Epithelial cell of proximal tubule (primary cell): ENCODE results near the gene IL12RB2. TPM values are rescaled to one million over a fixed set of nuclear protein-coding genes. Genes with fewer than 3 reads are reported as not detected.

Experiments used
- DNase-seq: peaks from one replicate; pipeline ENCODE4 v3.0.0-alpha.2; 2011; ENCODE audit warnings: low read depth
- H3K4me3 ChIP-seq: 2 replicates; pipeline ENCODE4 v1.5.1; 2011; ENCODE audit warnings: low read depth, mild to moderate bottlenecking, low read length
- CTCF ChIP-seq: conservative IDR thresholded peaks from 2 replicates; pipeline ENCODE4 v1.5.1; 2012; ENCODE audit warnings: low read depth, mild to moderate bottlenecking, low read length
- total RNA-seq: library from RNA; depleted of rRNA; stranded (reverse); fragments of >200 nt; gene quantifications from 2 replicates; pipeline ENCODE4 v1.2.3, GENCODE V29; 2015

IL12RB2 gene
- total RNA-seq, 1 donor from 2014 or later, result 1.3 TPM

- DNase-seq, result no peak
- no peak for TF ChIP-seq CTCF
Measured at GRCh38 chr1:67429011-67429527, 121.4 kb downstream of the IL12RB2 start.

GRCh38 chr1:67429528-67430357 is 122.1 kb downstream of the IL12RB2 start:
- H3K4me3 ChIP-seq, result peak overlapping the region; percentile 89
- no peak for TF ChIP-seq CTCF
- no peak for DNase-seq

More at GRCh38 chr1:67429011-67429527, 121.4 kb downstream of the IL12RB2 start:
- peak overlapping the region; percentile 89 for H3K4me3 ChIP-seq

- DNase-seq, result peak; percentile 69
- peak within 1 kb of the TSS; percentile 89 for H3K4me3 ChIP-seq
- no peak for TF ChIP-seq CTCF
Measured at GRCh38 chr1:67430358-67431155, 122.9 kb downstream of the IL12RB2 start, which contains the start of gene SERBP1. SERBP1 (minus strand) TSS chr1:67430402; CDS start chr1:67430300, 102 bp downstream.

GRCh38 chr1:67431156-67431765 is 123.6 kb downstream of the IL12RB2 start:
- TF ChIP-seq CTCF, result no peak
- DNase-seq, result no peak
- H3K4me3 ChIP-seq, result peak overlapping the region; percentile 89

GRCh38 chr1:67431869-67432578 is 124.4 kb downstream of the IL12RB2 start:
- H3K4me3 ChIP-seq, result peak overlapping the region; percentile 89
- TF ChIP-seq CTCF, result no peak
- DNase-seq, result no peak

GRCh38 chr1:67432745-67433144 is 125.1 kb downstream of the IL12RB2 start:
- no peak for DNase-seq
- no peak overlapping the region for H3K4me3 ChIP-seq
- TF ChIP-seq CTCF, result no peak
